Stimulated activated CD4-positive, alpha-beta T cell treated with anti-CD3 and anti-CD28 coated beads, Interleukin-15, amount 100 ng/mL, for 48 hours (primary cell): Measurements from ENCODE around the gene COL9A3.
"Not testable (repeated sequence)": the region's sequence is repeated elsewhere in the genome, so short reads cannot be mapped to it uniquely, and the experiment has no call there.

ENCODE experiments used
- DNase-seq, 2 donors: peaks; one replicate each; pipeline ENCODE4 v3.0.0-alpha.2; 2020; ENCODE audit warnings: low read depth in 2 of 2

The COL9A3 gene

GRCh38 chr20:62835931-62836861, 19.3 kb downstream of the COL9A3 start:
- no peak for DNase-seq

GRCh38 chr20:62836967-62837490, 20.2 kb downstream of the COL9A3 start:
- DNase-seq: no peak

GRCh38 chr20:62837790-62838127, 20.9 kb downstream of the COL9A3 start:
- no peak for DNase-seq

GRCh38 chr20:62838128-62838891, 21.5 kb downstream of the COL9A3 start:
- DNase-seq: no peak

DNA sequence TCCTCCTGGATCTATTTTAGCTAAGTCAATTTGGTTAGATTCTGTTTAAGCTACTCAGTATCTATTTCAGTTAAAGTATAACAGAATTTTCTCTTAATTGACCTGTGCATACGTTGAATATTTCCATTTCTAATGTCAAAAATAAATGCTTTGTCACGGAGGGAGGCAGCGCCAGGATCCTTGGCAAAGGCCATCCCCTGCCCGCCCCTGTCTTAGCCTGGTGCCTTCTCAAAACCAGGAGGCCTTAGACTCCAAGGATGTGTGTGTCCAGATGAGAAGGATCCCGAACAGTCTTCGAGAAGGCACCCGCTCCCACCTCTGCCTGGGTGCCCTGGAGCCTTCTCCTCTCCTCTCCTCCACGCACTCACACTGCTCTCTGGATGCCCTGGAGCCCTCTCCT, 22.4 kb downstream of the COL9A3 start:
- no peak for DNase-seq

DNA sequence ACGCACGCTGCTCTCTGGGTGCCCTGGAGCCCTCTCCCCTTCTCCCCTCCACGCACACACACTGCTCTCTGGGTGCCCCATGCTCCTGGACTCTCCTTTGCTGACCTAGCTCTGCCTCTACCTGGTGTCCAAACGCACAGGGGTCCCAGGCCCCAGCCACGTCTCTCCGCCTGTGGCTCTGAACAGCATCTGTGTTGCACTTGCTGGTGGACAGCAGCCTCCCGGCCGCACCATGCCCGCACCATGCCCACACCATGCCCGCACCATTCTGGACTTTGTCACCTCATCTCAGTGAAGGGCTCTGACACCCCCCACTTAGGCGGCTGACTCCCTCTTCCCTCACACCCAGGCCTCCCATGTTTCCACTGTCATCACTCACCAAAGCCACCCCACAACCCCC, 23.0 kb downstream of the COL9A3 start:
- no peak for DNase-seq

- no peak for DNase-seq
Measured at GRCh38 chr20:62840244-62841197, 23.7 kb downstream of the COL9A3 start.

DNA sequence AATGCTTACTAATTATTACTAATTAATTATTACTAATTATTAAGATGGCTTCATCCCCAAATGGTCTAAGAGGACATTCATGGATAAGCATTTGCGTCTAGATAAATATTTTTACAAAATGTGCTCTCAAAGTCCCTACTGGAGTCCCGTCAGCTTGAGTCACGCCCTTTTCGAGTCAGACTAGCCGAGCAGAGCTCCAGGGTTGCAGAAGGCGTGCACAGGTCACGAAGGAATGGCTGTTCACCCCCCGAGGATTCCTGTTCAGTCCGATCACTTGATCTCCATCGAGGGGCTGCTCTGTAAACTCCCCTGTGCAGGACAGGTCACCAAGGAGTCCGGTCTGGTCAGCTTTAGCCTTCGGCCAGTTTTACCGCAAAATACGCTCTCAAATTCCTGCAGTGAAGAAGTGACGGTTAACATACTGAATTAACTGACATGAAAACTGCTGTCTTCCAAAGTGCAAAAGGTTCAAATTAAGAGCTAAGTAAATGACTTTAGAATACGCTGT, 24.9 kb downstream of the COL9A3 start:
- no peak for DNase-seq

DNA sequence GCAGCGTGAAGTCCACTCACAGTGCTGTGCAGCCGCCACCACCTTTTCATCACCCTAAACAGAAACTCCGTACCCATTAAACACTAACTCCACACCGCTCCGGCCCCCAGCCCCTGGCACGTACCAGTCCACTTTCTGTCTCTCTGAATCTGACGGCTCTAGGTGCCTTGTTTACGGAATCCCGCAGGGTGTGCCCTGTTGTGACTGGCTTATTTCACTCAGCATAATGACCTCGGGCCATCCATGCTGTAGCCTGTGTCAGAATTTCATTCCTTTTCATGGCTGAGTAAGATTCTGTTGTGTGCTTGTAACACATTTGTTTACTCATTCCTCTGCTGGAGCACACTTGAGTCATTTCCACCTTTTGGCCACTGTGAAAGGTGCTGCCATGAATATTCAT, 26.8 kb downstream of the COL9A3 start:
- DNase-seq: no peak

DNA sequence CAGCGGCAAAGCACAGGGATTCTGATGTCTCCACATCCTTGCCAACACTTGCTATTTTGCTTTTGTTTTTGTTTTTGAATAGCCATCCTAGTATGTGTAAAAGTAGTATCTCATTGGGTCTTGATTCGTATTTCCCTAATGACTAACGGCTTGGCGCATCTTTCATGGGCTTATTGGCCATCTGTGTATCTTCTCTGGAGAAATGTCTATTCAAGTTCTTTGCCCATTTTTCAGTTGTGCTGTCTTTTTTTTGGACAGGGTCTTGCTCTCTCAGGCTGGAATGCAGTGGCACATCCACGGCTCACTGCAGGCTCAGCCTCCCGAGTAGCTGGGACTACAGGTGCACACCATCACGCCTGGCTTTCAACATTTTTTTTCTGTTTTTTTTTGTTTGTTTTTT, 27.3 kb downstream of the COL9A3 start:
- no peak for DNase-seq

GRCh38 chr20:62845416-62846160, 28.7 kb downstream of the COL9A3 start:
- no peak for DNase-seq

DNA sequence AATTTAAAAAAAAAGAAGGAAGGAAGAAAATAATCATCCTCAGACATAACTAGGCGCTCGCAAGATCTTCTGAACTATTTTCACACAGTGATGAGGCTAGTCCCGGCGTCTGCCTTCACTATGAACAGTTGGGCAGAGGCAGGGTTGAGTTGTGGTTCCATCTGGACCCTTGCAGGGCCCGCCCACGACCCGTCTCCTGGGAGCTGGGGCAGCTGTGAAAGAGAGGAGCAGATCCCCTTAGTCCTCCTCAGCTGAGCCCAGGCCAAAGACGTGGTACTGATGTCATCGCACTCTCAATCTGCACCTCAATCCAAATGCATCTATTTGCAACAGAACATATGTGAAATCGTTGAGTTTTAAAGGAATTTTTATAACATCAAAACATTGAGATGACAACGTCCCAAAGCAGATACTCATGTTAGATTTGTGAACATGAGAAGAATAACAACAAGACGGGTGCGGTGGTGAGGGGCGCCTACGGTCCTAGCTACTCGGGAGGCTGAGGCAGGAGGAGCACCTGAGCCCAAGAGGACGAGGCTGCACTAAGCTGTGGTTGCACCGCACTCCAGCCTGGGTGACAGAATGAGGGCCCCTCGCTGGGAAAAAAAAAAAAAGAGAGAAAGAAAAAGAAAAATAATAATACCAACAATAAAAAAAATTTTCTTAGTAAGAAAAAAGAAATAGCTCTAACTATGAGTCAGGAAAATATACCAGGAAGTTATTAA, 29.5 kb downstream of the COL9A3 start:
- no peak for DNase-seq

GRCh38 chr20:62848917-62849316, 32.1 kb downstream of the COL9A3 start:
- DNase-seq: not testable (repeated sequence)

GRCh38 chr20:62849431-62849830, 32.6 kb downstream of the COL9A3 start:
- DNase-seq: no peak

DNA sequence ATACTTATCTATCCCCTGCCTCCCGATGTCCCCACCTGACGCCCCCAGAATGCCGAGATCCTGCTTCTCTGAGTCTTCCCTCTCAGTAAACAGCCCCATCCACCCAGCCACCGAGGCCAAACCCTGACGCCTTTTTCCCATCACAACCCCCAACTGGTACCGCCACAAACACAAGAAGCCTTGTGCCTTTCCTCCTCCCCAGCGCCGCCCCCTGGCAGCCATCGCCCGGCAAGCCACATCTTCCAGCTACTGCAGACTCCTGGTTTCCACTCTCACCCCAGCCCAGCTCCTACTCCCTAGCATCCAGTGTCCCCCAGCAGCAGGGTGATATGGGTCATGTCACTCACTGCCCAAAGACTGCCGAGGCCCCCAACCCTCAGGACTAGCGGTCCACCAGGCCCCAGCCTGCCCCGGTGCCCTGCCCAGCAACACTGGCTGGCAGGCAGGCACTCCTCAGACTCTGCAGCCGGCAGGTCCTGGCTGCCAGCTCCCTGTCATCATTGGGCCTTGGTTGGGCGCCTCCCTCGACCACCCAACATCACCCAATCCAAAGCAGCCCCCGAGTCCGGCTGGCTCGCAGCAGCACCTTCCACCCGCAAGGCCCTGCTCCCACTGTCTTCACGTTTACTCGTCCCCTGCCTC, 33.6 kb downstream of the COL9A3 start:
- DNase-seq: no peak

- no peak for DNase-seq
Measured at GRCh38 chr20:62852196-62852595, 35.3 kb downstream of the COL9A3 start.

DNA sequence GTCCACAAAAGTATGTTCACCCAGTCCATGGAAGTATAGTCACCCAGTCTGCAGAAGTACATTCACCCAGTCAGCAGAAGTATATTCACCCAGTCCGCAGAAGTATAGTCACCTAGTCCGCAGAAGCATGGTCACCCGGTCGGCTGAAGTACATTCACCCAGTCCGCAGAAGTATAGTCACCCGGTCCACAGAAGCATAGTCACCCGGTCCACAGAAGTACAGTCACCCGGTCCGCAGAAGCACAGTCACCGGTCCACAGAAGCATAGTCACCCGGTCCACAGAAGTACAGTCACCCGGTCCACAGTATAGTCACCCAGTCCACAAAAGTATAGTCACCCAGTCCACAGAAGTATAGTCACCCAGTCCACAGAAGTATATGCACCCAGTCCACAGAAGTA, 36.0 kb downstream of the COL9A3 start:
- DNase-seq: no peak

- DNase-seq: not testable (repeated sequence)
Measured at GRCh38 chr20:62853304-62853703, 36.5 kb downstream of the COL9A3 start.

- DNase-seq: no peak
Measured at GRCh38 chr20:62854121-62854520, 37.3 kb downstream of the COL9A3 start.

- DNase-seq: no peak
Measured at GRCh38 chr20:62855120-62855519, 38.3 kb downstream of the COL9A3 start.
